ENCODE results near the gene SNRPA. TPM values are rescaled to one million over a fixed set of nuclear protein-coding genes. Genes with fewer than 3 reads are reported as not detected.

The SNRPA gene
- polyA plus RNA-seq, 1 of the 3 experiments (the other 2 are of a cell fraction), result 121 TPM

- no peak for TF ChIP-seq REST (IDR thresholded peaks at IDR 0.05; ENCODE audit: low read depth, low read length)
- TF ChIP-seq MEF2A (IDR thresholded peaks at IDR 0.05; ENCODE audit: borderline replicate concordance, low read depth), result no peak
- TF ChIP-seq USF1 (IDR thresholded peaks at IDR 0.05; ENCODE audit: borderline replicate concordance, low read depth), result peak; percentile 80
- TF ChIP-seq PBX3 (IDR thresholded peaks at IDR 0.05), result peak; percentile 92
- TF ChIP-seq IRF3 (IDR thresholded peaks at IDR 0.05; ENCODE audit: low read depth, low read length), result no peak
- no peak for TF ChIP-seq FOXM1 (IDR thresholded peaks at IDR 0.05; ENCODE audit: low read depth)
- no peak for TF ChIP-seq TEAD4 (IDR thresholded peaks at IDR 0.05; ENCODE audit: borderline replicate concordance, insufficient read depth)
- TF ChIP-seq NRF1 (IDR thresholded peaks at IDR 0.05; ENCODE audit: low read depth, low read length), result peak; percentile 79
- no peak for TF ChIP-seq FOXJ3 (CRISPR knock-in tag; IDR thresholded peaks at IDR 0.05)
- TF ChIP-seq EP300 (IDR thresholded peaks at IDR 0.05; ENCODE audit: borderline replicate concordance in 1 of 2, low read depth in 1 of 2, low read length in 1 of 2), result no peak
- TF ChIP-seq MXI1 (IDR thresholded peaks at IDR 0.05; ENCODE audit: low read depth, low read length), result peak; percentile 53; the same call in 1 of the 2 replicates
- TF ChIP-seq RFX5 (IDR thresholded peaks at IDR 0.05; ENCODE audit: low read length), result no peak
- TF ChIP-seq CHD2 (IDR thresholded peaks at IDR 0.05; ENCODE audit: low read length, partially characterized antibody), result peak; percentile 8
- no peak for TF ChIP-seq YY1 (IDR thresholded peaks at IDR 0.05; ENCODE audit: low read depth)
- TF ChIP-seq RAD21 (IDR thresholded peaks at IDR 0.05; ENCODE audit: low read length), result no peak
- no peak for TF ChIP-seq RCOR1 (IDR thresholded peaks at IDR 0.05; ENCODE audit: low read length)
- TF ChIP-seq POLR2AphosphoS5 (IDR thresholded peaks at IDR 0.05; ENCODE audit: low read depth, low read length), result no peak; the same call in 1 of the 2 replicates
- TF ChIP-seq ZBTB33 (IDR thresholded peaks at IDR 0.05; ENCODE audit: borderline replicate concordance, low read depth), result no peak
- no peak for TF ChIP-seq SMC3 (IDR thresholded peaks at IDR 0.05; ENCODE audit: low read depth, low read length)
- TF ChIP-seq GATA2 (CRISPR knock-in tag; IDR thresholded peaks at IDR 0.05), result no peak
These were observed 47.9 kb downstream of the SNRPA start, which contains the start of gene EGLN2 (continued) for GRCh38 chr19:40798683-40799557.
